ENCODE results near the gene SCN2A.

The SCN2A gene

GRCh38 chr2:165410276-165410675 is 171.1 kb downstream of the SCN2A start:
- Mint-ChIP-seq H3K27me3 (peaks cover 8% of the 10 kb centered on the region), H3K9me3 (no peaks in the 10 kb centered on the region), H3K36me3 (no peaks in the 10 kb centered on the region), H3K4me3 (no peak overlapping the region), H3K27ac (no peak overlapping the region), H3K4me1 (no peaks in the 10 kb centered on the region)

DNA sequence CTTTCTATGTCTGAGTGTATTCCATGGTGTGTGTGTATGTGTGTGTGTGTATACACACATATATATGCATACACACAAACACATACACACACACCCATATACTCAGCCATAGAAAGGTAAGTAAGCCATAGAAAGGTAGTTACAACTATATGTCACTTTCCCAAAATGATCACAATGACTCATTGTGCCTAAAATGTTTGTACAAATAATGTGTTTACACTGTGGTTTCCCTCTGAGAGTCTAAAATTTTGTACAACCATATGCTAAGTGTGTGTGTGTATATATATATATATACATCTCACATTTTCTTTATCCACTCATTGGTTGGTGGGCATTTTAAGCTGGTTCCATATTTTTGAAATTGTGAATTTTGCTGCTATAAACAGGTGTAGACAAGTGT is 175.0 kb downstream of the SCN2A start:
- H3K9me3 Mint-ChIP-seq = no peaks in the 10 kb centered on the region
- H3K27me3 Mint-ChIP-seq = peaks cover 6% of the 10 kb centered on the region
- no peaks in the 10 kb centered on the region for H3K36me3 Mint-ChIP-seq
- no peaks in the 10 kb centered on the region for H3K4me1 Mint-ChIP-seq
- H3K4me3 Mint-ChIP-seq = no peak overlapping the region
- H3K27ac Mint-ChIP-seq = no peak overlapping the region

GRCh38 chr2:165417009-165417408 is 177.8 kb downstream of the SCN2A start:
- no peaks in the 10 kb centered on the region for H3K4me1 Mint-ChIP-seq
- no peak overlapping the region for H3K27ac Mint-ChIP-seq

GRCh38 chr2:165420231-165420630 is 181.0 kb downstream of the SCN2A start:
- Mint-ChIP-seq H3K4me3 (no peak overlapping the region), H3K27me3 (peaks cover 4% of the 10 kb centered on the region), H3K4me1 (no peaks in the 10 kb centered on the region), H3K9me3 (peaks cover 12% of the 10 kb centered on the region), H3K36me3 (no peaks in the 10 kb centered on the region), H3K27ac (no peak overlapping the region)

More at GRCh38 chr2:165417009-165417408, 177.8 kb downstream of the SCN2A start:
- Mint-ChIP-seq H3K4me3 (no peak overlapping the region), H3K36me3 (no peaks in the 10 kb centered on the region), H3K9me3 (peaks cover under 1% of the 10 kb centered on the region), H3K27me3 (peaks cover 6% of the 10 kb centered on the region)

DNA sequence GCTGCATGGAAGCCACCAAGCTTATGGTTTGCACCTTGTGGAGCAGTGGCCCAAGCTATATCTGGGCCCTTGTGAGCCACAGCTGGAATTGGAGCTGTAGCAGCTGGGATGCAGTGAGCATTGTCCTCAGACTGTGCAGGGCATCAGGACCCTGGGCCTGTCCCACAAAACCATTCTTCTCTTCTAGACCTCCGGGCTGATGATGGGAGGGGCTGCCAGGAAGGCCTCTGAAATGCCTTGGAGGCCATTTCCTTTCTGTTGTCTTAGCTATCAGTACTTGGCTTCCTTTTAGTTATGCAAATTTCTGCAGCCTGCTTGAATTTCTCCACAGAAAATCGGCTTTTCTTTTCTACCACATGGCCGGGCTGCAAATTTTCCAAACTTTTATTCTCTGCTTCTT is 183.9 kb downstream of the SCN2A start:
- peaks cover 5% of the 10 kb centered on the region for H3K27me3 Mint-ChIP-seq
- H3K27ac Mint-ChIP-seq = no peak overlapping the region
- H3K4me1 Mint-ChIP-seq = no peaks in the 10 kb centered on the region
- peaks cover 12% of the 10 kb centered on the region for H3K9me3 Mint-ChIP-seq
- no peaks in the 10 kb centered on the region for H3K36me3 Mint-ChIP-seq
- H3K4me3 Mint-ChIP-seq = no peak overlapping the region

DNA sequence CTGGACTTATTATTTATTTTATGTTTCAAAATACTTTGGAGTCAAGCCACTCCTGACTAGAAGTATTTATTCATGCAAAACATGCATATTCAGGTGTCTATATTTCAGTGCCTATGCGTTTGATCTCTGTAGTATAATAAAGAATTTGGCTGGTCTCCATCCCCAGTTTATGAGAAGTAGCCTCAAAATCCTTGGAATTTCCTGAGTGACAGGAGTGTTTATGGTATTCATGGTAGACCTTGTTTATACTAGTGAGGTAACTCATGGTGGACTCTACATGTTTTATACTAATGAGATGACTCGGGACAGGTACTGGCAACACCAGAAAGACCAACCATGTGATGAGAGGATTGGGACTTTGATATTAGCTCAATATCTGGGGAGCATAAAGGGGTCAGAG is 186.3 kb downstream of the SCN2A start:
- Mint-ChIP-seq H3K27ac (no peak overlapping the region), H3K36me3 (no peaks in the 10 kb centered on the region), H3K9me3 (peaks cover 12% of the 10 kb centered on the region), H3K4me1 (no peaks in the 10 kb centered on the region), H3K4me3 (no peak overlapping the region), H3K27me3 (peaks cover 3% of the 10 kb centered on the region)

DNA sequence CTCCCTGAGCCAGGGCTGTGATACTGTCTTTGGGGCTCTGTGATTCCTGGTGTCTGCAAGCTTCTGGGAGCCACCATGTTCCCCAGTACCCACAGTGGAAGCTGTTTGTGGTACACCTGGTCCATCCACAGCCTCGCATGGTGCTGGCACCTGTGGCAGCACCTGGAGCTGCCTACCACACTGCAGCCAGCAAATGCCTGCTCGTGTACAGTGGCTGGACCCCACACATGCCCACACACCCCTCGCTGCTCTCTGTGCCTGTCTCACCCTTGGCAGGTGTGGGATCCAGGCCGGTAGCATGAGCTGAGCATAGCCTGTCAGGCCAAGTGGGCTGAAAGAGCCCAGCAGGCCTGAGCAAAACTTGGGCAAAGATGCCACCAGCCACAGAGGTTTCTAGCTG is 188.5 kb downstream of the SCN2A start:
- H3K4me3 Mint-ChIP-seq = no peak overlapping the region
- H3K27me3 Mint-ChIP-seq = peaks cover 3% of the 10 kb centered on the region
- H3K9me3 Mint-ChIP-seq = peaks cover 6% of the 10 kb centered on the region
- H3K4me1 Mint-ChIP-seq = no peaks in the 10 kb centered on the region
- H3K27ac Mint-ChIP-seq = peak overlapping the region; percentile 62
- no peaks in the 10 kb centered on the region for H3K36me3 Mint-ChIP-seq

DNA sequence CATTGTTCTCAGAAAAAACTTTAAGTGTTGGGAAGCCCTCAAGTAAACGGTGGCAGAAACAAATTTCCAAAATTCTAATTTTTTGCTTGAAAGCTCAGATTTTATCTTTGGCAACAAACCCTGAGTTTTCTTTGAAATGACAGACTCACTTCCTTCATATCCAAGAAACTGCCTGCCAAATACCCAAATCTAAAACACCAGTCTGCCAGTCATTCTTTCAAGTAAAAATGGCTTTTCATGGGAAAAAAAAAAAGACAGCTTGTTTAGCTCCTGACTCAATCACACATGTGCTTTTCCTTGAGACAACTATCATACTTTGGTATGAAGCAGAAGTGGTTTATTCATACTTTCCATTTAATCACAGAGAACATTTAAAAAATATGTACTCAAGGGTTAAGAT is 189.7 kb downstream of the SCN2A start:
- no peaks in the 10 kb centered on the region for H3K36me3 Mint-ChIP-seq
- no peaks in the 10 kb centered on the region for H3K9me3 Mint-ChIP-seq
- H3K27ac Mint-ChIP-seq = no peak overlapping the region
- H3K27me3 Mint-ChIP-seq = peaks cover 3% of the 10 kb centered on the region
- no peak overlapping the region for H3K4me3 Mint-ChIP-seq
- H3K4me1 Mint-ChIP-seq = no peaks in the 10 kb centered on the region

- Mint-ChIP-seq H3K36me3 (no peaks in the 10 kb centered on the region), H3K27me3 (peaks cover 3% of the 10 kb centered on the region), H3K4me3 (no peak overlapping the region), H3K9me3 (no peaks in the 10 kb centered on the region), H3K27ac (no peak overlapping the region), H3K4me1 (no peaks in the 10 kb centered on the region)
Observed at GRCh38 chr2:165431014-165431413, 191.8 kb downstream of the SCN2A start.

DNA sequence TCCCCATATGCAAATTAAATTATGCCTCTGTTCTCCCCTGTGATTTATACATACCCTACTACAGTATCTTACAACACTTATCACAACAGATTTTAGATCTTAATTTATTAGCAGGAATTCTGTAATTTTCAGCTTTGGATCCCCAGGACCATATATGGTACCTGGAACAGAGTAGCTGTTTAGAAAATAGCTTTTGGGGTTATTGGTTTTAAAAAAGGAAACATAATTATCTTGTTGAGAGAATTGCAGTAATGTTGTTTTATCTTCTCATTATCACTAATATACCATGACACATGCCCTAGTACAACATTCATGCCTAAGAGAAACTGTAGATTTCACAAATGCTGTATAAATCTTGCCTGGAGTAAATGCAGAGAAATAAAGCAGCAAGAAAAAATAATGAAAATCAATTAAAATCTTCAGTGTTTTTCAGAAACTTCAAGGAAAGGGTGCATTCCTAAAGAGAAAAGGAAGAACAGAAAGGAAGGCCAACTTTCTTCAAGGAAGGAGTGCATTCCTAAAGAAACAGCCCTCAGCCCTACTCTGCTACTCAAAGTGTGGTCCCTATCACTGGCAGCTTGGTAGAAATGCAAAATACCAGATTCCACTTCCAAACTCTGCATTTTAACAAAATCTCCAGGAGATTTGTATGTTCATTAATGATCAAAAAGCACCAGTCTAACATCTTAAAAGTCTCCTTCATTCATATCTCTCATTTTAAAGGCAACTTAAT is 193.2 kb downstream of the SCN2A start:
- H3K4me3 Mint-ChIP-seq = no peak overlapping the region
- no peaks in the 10 kb centered on the region for H3K9me3 Mint-ChIP-seq
- H3K27ac Mint-ChIP-seq = no peak overlapping the region
- no peaks in the 10 kb centered on the region for H3K4me1 Mint-ChIP-seq
- no peaks in the 10 kb centered on the region for H3K36me3 Mint-ChIP-seq
- H3K27me3 Mint-ChIP-seq = peaks cover 5% of the 10 kb centered on the region

GRCh38 chr2:165434865-165435496 is 195.8 kb downstream of the SCN2A start:
- Mint-ChIP-seq H3K36me3 (no peaks in the 10 kb centered on the region), H3K27me3 (peaks cover 1% of the 10 kb centered on the region), H3K9me3 (no peaks in the 10 kb centered on the region), H3K4me3 (no peak overlapping the region), H3K27ac (no peak overlapping the region), H3K4me1 (peaks cover 2% of the 10 kb centered on the region)

DNA sequence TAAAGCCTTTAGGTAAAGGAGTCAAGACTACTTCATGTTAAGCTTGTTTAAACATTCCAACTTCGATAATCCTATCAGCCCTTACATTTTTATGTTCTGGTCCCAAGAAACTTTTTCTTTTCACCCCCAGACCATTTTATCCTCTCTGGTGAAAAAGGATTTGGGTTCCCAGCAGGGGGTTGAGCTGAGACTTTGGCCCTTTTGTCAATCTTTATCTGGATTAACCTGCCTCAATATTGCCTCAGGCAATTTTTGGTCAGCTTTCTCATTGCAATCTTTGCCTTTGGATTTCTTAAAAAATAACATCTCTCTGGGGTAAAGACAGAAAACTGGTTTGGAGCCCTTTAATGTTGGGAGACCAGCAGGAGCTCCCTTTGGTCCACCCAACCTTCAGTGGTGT is 196.4 kb downstream of the SCN2A start:
- no peak overlapping the region for H3K27ac Mint-ChIP-seq
- H3K36me3 Mint-ChIP-seq = no peaks in the 10 kb centered on the region
- H3K9me3 Mint-ChIP-seq = no peaks in the 10 kb centered on the region
- H3K4me3 Mint-ChIP-seq = no peak overlapping the region
- peaks cover 8% of the 10 kb centered on the region for H3K4me1 Mint-ChIP-seq
- peaks cover 1% of the 10 kb centered on the region for H3K27me3 Mint-ChIP-seq

DNA sequence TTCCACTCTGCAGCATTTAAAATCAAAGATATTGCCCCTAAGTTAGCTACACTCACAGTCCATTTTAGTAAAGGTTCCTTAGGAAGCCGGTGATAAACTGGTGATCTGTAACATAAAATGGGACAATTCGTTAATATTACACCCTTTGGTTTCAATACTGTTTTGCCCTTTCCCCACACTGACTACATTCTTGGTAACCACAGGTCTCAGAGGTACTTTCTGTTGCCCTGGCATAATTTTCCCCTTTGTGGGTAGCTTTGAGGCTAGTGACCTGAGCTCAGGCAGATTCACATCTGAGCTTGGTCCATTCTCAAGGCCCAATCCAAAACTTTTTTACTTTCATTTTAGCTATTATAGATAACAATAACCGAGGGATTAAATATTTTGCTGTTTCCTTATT is 197.3 kb downstream of the SCN2A start:
- Mint-ChIP-seq H3K4me3 (no peak overlapping the region), H3K27me3 (peaks cover 1% of the 10 kb centered on the region), H3K9me3 (no peaks in the 10 kb centered on the region), H3K27ac (no peak overlapping the region), H3K4me1 (peaks cover 8% of the 10 kb centered on the region), H3K36me3 (no peaks in the 10 kb centered on the region)

- H3K36me3 Mint-ChIP-seq = no peaks in the 10 kb centered on the region
Observed at GRCh38 chr2:165440367-165440766, 201.2 kb downstream of the SCN2A start.

More at GRCh38 chr2:165440367-165440766, 201.2 kb downstream of the SCN2A start:
- H3K27ac Mint-ChIP-seq = no peak overlapping the region
- H3K9me3 Mint-ChIP-seq = no peaks in the 10 kb centered on the region
- H3K27me3 Mint-ChIP-seq = peaks cover 1% of the 10 kb centered on the region
- peaks cover 26% of the 10 kb centered on the region for H3K4me1 Mint-ChIP-seq
- no peak overlapping the region for H3K4me3 Mint-ChIP-seq

Measured in activated naive CD4-positive, alpha-beta T cell treated with anti-CD3 and anti-CD28 coated beads, Interleukin-2, amount 50 U/mL, for 24 hours (primary cell).